Cerebellar cortex (tissue), 1 donor: ENCODE data around the gene JAKMIP2.
"Not testable (repeated sequence)": the region's sequence is repeated elsewhere in the genome, so short reads cannot be mapped to it uniquely, and the experiment has no call there.

Experiments
- DNase-seq: peaks from one replicate; pipeline ENCODE4 v3.0.0-alpha.2; 2015; ENCODE audit warnings: low spot score

The JAKMIP2 gene

DNA sequence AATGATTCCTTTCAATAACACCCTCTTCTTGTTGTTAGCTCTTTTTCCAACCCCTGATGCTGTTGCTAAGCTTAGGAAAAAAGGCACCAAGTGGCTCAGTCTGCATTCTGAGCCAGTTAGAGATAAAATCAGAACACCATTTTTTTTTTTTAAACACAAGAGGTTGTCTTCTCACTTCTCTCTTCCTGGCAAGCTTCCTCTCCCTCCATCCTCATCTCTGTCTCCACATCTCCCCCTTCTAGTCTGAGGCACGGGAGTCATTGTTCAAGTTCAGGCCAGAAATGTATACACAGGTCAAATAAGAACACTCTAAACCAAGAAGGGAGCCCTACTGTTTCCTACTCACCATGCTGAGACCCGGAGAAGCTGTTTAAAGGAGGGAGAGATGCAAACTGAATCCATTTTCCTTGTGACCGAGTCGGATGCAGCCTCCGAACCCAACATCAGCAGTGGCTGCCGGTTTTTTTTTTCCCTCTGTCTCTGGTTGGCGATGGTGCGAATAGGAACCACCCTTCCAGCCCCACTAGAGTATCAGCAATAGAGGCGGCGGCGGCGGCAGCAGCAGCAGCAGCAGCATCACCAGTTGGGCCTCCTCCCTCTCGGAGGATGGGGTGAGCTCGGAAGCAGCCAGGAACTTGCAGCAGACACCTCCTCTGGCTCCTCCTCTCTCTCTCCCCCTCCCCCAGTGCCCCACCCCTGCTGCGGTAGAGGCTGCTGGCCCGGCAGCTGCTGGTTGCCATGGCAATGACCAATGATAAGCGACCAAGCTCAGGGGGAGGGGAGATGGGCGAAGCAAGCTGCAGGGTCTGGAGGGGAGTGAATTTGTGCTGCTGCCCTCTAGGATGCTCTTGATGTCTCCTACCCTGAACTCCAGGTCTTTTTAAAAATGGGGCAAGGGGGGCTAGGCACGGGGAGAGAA lies at the start of gene JAKMIP2:
TSS of gene JAKMIP2 (minus strand) at position 619 of the 919 bp plus-strand sequence. CDS start 110,922 bp downstream, outside the sequence.
- DNase-seq, result peak; percentile 97

DNA sequence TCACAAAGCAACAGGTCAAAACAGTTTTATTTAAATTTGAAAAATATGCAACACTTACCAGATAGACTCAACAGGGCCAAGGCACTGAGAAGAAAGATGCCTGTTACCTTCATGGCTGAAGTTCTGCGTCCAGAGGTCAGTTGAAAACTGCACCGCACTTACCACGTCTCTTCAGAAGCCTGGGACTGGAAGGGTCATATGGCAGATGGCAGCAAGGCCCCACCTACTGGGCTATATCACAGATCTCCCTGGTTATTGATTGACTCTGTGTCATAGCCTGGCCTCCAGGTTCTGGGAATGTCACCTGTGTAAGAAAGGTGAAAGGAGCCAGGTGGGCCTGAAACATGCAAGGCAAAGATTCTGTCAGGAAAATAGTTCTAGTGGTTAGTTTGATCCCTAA lies 48.9 kb upstream of the JAKMIP2 start, which contains the start of gene SPINK1:
TSS of gene SPINK1 (minus strand) at position 207 of the 400 bp plus-strand sequence. CDS start at position 113, 94 bp downstream.
- no peak for DNase-seq

- no peak for DNase-seq
Measured at GRCh38 chr5:147830035-147830434, 47.5 kb upstream of the JAKMIP2 start.

DNA sequence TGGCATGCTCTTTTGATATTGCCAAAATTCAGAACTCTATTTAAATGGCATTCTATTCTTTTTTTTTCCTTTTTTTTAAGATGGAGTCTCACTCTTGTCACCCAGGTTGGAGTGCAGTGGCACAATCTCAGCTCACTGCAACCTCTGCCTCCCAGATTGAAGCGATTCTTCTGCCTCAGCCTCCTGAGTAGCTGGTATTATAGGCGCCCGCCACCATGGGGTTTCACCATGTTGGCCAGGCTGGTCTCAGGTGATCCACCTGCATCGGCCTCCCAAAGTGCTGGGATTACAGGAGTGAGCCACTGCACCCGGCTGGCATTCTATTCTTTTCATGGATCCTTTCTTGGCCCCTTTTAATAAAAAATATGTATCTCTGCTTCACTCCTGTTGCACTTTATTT lies 44.5 kb upstream of the JAKMIP2 start:
- DNase-seq, result not testable (repeated sequence)

- DNase-seq, result no peak
Measured at GRCh38 chr5:147826361-147826760, 43.8 kb upstream of the JAKMIP2 start.

GRCh38 chr5:147822686-147823491 lies 40.4 kb upstream of the JAKMIP2 start:
- DNase-seq, result peak; percentile 85

DNA sequence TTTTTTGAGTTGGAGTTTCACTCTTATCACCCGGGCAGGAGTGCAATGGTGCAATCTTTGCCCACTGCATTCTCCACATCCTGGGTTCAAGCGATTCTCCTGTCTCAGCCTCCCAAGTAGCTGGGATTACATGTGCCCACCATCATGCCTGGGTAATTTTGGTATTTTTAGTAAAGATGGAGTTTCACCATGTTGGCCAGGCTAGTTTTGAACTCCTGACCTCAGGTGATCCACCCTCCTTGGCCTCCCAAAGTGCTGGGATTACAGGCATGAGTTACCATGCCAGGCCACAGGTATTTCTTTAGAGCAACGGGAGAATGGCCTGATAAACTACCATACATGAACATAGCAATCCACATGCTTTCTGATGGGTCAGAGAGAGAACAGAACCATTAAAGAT lies 39.7 kb upstream of the JAKMIP2 start:
- DNase-seq, result not testable (repeated sequence)

DNA sequence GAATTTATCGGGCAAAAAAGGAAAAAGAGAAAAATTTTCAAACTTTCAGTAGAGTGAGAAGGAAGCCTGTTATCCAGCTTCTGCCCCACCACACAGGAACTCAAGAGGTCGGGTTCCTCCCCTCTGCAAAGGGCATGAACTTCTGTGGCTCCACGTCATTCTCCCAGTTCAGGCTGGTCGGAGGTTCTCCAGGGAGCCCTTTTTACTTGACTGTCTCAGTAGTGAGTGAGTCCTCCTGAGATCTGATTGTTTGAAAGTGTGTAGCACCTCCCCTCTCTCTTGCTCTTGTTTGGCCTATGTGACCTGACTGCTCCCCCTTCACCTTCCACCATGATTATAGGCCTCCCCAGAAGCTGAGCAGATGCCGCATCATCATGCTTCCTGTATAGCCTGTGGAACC lies 39.2 kb upstream of the JAKMIP2 start:
- no peak for DNase-seq

DNA sequence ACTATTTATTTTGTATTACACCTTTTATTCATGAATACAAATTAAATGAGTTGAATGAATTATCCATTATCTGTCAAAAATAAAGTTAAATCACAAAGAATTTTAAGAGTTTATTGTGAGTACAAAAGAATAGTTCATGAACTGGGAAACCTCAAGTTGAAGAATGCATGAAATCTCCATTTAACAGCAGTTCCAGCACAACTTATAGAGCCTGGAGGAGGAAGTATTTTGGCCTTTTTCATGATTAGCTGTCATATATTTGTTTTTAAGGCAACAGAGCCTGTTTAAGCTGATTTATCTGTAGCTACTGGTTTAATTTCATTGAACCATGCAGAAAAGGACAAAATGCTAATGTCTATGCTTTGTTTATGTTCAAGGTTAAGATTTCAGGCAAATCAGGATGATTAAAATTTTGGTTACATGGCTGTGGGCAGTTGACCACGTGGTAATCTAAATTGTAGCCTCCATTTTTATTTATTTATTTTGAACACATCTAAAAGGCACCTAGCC lies 36.8 kb upstream of the JAKMIP2 start:
- DNase-seq, result no peak

GRCh38 chr5:147818290-147818689 lies 35.8 kb upstream of the JAKMIP2 start:
- DNase-seq, result no peak

GRCh38 chr5:147813696-147814095 lies 31.2 kb upstream of the JAKMIP2 start:
- DNase-seq, result no peak

GRCh38 chr5:147809830-147810666 lies 27.5 kb upstream of the JAKMIP2 start:
- no peak for DNase-seq

GRCh38 chr5:147805030-147805454 lies 22.5 kb upstream of the JAKMIP2 start:
- no peak for DNase-seq

- no peak for DNase-seq
Measured at GRCh38 chr5:147804334-147804733, 21.8 kb upstream of the JAKMIP2 start.

DNA sequence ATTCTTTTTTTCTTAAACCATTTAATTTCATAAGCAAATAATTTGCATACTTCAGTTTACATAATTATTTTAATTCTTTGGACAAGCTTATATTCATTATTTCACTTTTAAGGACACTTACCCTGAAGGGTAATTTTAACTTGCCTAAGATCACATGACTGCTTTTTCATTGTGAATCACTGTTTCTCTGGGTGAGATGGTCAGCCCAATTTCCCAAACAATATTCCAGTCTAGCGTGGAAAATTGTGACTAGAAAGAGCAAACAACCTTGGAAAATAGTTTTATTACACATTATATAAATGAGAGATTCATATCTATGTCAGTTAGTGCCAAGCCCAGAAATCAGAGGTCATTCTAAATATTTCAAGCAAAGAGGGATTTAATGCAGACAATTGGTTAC lies 21.4 kb upstream of the JAKMIP2 start:
- no peak for DNase-seq

- not testable (repeated sequence) for DNase-seq
Measured at GRCh38 chr5:147803161-147803560, 20.6 kb upstream of the JAKMIP2 start.

DNA sequence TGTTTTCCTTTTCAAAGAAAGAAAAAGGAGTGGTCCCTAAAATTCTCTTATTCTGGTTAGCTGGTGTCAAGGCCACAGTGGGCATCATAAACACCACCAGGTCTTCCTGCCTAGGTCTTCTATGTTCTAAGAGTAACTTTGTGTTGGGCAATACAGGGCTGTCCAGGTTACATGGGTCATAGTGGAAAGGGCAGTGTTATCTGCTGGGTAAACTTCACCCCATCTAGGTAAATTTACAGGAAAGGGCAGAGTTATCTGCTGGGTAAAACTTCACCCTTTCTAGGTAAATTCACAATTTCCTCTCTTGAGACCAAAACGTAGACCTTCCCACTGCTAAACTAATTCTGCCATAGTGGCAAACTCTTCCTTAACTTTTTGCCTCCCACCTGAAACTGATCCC lies 18.9 kb upstream of the JAKMIP2 start:
- DNase-seq, result no peak

- DNase-seq, result no peak
Measured at GRCh38 chr5:147800491-147800890, 18.0 kb upstream of the JAKMIP2 start.

GRCh38 chr5:147796556-147797308 lies 14.2 kb upstream of the JAKMIP2 start:
- no peak for DNase-seq

DNA sequence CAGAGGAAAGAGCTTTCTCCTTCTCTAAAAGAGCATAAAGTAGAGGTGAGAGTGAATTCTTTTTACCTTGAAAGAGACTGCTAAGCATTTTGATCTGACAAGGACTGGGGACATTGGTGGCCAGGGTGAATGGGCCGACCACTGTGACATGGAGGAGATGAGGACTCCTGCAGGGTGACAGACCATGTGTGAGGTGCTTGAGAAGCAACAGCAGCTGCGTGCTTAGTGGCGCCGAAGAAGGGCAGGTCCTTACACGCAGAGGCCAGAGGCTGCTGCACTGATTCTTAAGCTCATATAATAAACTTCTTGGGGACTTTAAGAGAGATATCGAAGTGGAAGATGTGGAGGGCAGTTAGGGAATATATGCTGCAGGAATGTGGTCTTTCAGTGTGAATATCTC lies 8.7 kb upstream of the JAKMIP2 start:
- no peak for DNase-seq

DNA sequence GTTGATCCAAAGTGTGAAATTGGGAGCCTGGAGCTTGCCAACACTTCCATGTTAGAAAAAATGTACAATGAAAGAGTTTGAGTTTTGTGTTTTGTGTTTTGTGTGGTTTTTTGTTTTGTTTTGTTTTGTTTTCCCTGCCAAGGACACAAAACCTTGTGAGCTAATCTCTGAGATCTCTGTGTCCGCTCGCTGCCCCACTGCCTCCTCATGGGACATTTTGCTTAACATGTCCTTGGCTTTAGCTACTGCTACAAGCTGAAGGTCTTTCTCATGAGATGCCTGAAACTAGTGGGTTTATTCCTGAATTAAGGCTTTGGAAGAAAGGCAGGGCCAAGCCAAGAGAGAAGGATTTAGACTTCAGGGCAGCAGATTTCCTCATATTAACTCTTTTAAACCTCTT lies 7.3 kb upstream of the JAKMIP2 start:
- no peak for DNase-seq
